CD14-positive monocyte (primary cell): ENCODE results near the gene CALB2. TPM values are rescaled to one million over a fixed set of nuclear protein-coding genes. Genes with fewer than 3 reads are reported as not detected.

Source experiments
- DNase-seq, 3 donors: peaks; one replicate each; pipeline ENCODE4 v3.0.0-alpha.2; 2011 to 2022
- H2AFZ ChIP-seq: 2 replicates; pipeline ENCODE4 v1.6.0; 2012; ENCODE audit warnings: mild to moderate bottlenecking, low read depth, low read length, inconsistent platforms; ENCODE audit not compliant: insufficient read depth, poor library complexity, severe bottlenecking
- H3K27ac ChIP-seq, 2 donors: 1 replicate in 1 of 2; 2 replicates in 1 of 2; pipeline ENCODE4 v1.5.1; 2012 to 2013; ENCODE audit warnings: low read length in 2 of 2, control low read depth in 1 of 2, inconsistent platforms in 1 of 2, low read depth in 1 of 2, mild to moderate bottlenecking in 1 of 2
- H3K27me3 ChIP-seq, 2 donors: one replicate each; pipeline versions ENCODE4 v1.6.0 to v1.6.1; 2011 to 2013; ENCODE audit warnings: low read length in 2 of 2; ENCODE audit not compliant: control insufficient read depth in 2 of 2, insufficient read depth in 2 of 2
- H3K36me3 ChIP-seq, 2 donors: replicated peaks in 1 of 2; 1 replicate in 1 of 2; 2 replicates in 1 of 2; pipeline versions ENCODE4 v1.5.1 to v1.6.1; 2012 to 2013; ENCODE audit warnings: low read length in 2 of 2, control low read depth in 1 of 2, inconsistent platforms in 1 of 2, mild to moderate bottlenecking in 1 of 2; ENCODE audit not compliant: insufficient read depth in 2 of 2, control insufficient read depth in 1 of 2
- H3K4me1 ChIP-seq, 2 donors: 1 replicate in 1 of 2; 2 replicates in 1 of 2; pipeline versions ENCODE4 v1.5.1 to v1.6.1; 2012 to 2013; ENCODE audit warnings: low read length in 2 of 2, control low read depth in 1 of 2, inconsistent platforms in 1 of 2, mild to moderate bottlenecking in 1 of 2, moderate library complexity in 1 of 2; ENCODE audit not compliant: insufficient read depth in 2 of 2, control insufficient read depth in 1 of 2
- H3K4me2 ChIP-seq: replicated peaks from 2 replicates; pipeline ENCODE3; 2012; ENCODE audit warnings: low read length, moderate library complexity, mild to moderate bottlenecking; ENCODE audit not compliant: poor library complexity, severe bottlenecking; ENCODE audit errors: extremely low read depth
- H3K4me3 ChIP-seq, 3 experiments: fragments of 200-600 bp in 1 of 3; sonication (generic) in 1 of 3; replicated peaks in 1 of 3; 1 replicate in 2 of 3; 2 replicates in 1 of 3; pipeline ENCODE4 v1.5.1; 2011 to 2013; ENCODE audit warnings: low read length in 3 of 3, mild to moderate bottlenecking in 3 of 3, control low read depth in 2 of 3, low read depth in 2 of 3, inconsistent platforms in 1 of 3, moderate library complexity in 1 of 3
- H3K79me2 ChIP-seq: 2 replicates; pipeline ENCODE4 v1.6.0; 2012; ENCODE audit warnings: mild to moderate bottlenecking, control low read depth, inconsistent platforms, low read length, moderate library complexity; ENCODE audit not compliant: insufficient read depth
- H3K9ac ChIP-seq: 2 replicates; pipeline ENCODE4 v1.6.0; 2017; ENCODE audit warnings: low read length, mild to moderate bottlenecking; ENCODE audit not compliant: insufficient read depth, poor library complexity, severe bottlenecking
- H3K9me3 ChIP-seq, 2 donors: replicated peaks in 1 of 2; 1 replicate in 1 of 2; 2 replicates in 1 of 2; pipeline versions ENCODE4 v1.5.1 to v1.6.1; 2012 to 2013; ENCODE audit warnings: low read length in 2 of 2, control low read depth in 1 of 2; ENCODE audit not compliant: control insufficient read depth in 1 of 2, insufficient read depth in 1 of 2
- H4K20me1 ChIP-seq: 2 replicates; pipeline ENCODE4 v1.6.0; 2012; ENCODE audit warnings: mild to moderate bottlenecking, low read length, control low read depth, moderate library complexity; ENCODE audit not compliant: insufficient read depth
- H3K27ac Mint-ChIP-seq, 7 donors: one replicate each; pipeline ENCODE4 v1.8.0; 2020; ENCODE audit warnings: mild to moderate bottlenecking in 7 of 7, mixed read lengths in 7 of 7, moderate library complexity in 6 of 7, inconsistent platforms in 2 of 7
- H3K27me3 Mint-ChIP-seq, 3 donors: one replicate each; pipeline ENCODE4 v1.8.0; 2021 to 2022; ENCODE audit warnings: low read depth in 3 of 3, mild to moderate bottlenecking in 3 of 3, mixed read lengths in 3 of 3, moderate library complexity in 3 of 3, inconsistent platforms in 1 of 3
- H3K36me3 Mint-ChIP-seq, 2 donors: one replicate each; pipeline ENCODE4 v1.8.0; 2020; ENCODE audit warnings: mixed read lengths in 2 of 2, inconsistent platforms in 1 of 2, mild to moderate bottlenecking in 1 of 2
- H3K4me1 Mint-ChIP-seq: one replicate; pipeline ENCODE4 v1.8.0; 2020; ENCODE audit warnings: mild to moderate bottlenecking, mixed read lengths
- H3K4me3 Mint-ChIP-seq, 2 donors: one replicate each; pipeline ENCODE4 v1.8.0; 2020; ENCODE audit warnings: mild to moderate bottlenecking in 2 of 2, mixed read lengths in 2 of 2, moderate library complexity in 1 of 2
- H3K9me3 Mint-ChIP-seq, 7 donors: one replicate each; pipeline ENCODE4 v1.8.0; 2020 to 2022; ENCODE audit warnings: mixed read lengths in 7 of 7, mild to moderate bottlenecking in 6 of 7, moderate library complexity in 6 of 7, inconsistent platforms in 2 of 7
- CTCF ChIP-seq: fragments of 200-600 bp; IDR thresholded peaks from one replicate; pipeline ENCODE4 v1.8.0; 2022; ENCODE audit warnings: antibody characterized with exemption, mild to moderate bottlenecking
- WGBS: methylation state at CpG from one replicate; pipeline ENCODE4 v1.1.5; 2013; ENCODE audit warnings: missing lambda C conversion rate; ENCODE audit not compliant: insufficient coverage; 5-methylcytosine and 5-hydroxymethylcytosine counted together
- intact Hi-C, 2 donors: fragments of 100-400 bp; cut with micrococcal nuclease; formaldehyde crosslinking; loops; one replicate each; pipeline versions ENCODE4 v1.15.0 to v1.15.1; 2023
- polyA plus RNA-seq, 3 donors: library from polyadenylated mRNA; depleted of rRNA in 1 of 3; unstranded in 2 of 3; stranded (reverse) in 1 of 3; fragments of 300-500 nt in 2 of 3; fragments of >200 nt in 1 of 3; fragmentation: Illumina TruSeq in 2 of 3; gene quantifications; 1 replicate in 2 of 3; 2 replicates in 1 of 3; pipeline ENCODE4 v1.2.3, GENCODE V29; 2012 to 2021

The CALB2 gene
- polyA plus RNA-seq, 3 donors, result not detected

- Histone ChIP-seq H4K20me1 (no peaks in the 10 kb centered on the region), H3K4me3 (no peak overlapping the region), H3K27me3 (peaks cover 0 to 14% of the 10 kb centered on the region in 2 donors), H3K9me3 (peaks cover 16 to 19% of the 10 kb centered on the region in 2 donors), H3K36me3 (no peaks in the 10 kb centered on the region), H3K9ac (no peak overlapping the region), H3K27ac (no peak overlapping the region), H2AFZ (no peak overlapping the region), H3K4me2 (no peak overlapping the region), H3K79me2 (no peaks in the 10 kb centered on the region), H3K4me1 (no peaks in the 10 kb centered on the region)
- no peak overlapping the region for H3K27ac Mint-ChIP-seq
- no peaks in the 10 kb centered on the region for H3K36me3 Mint-ChIP-seq
- H3K27me3 Mint-ChIP-seq, result peaks cover 23 to 63% (median 24%) of the 10 kb centered on the region in 3 donors
- H3K4me1 Mint-ChIP-seq, result peaks cover 6% of the 10 kb centered on the region
- H3K4me3 Mint-ChIP-seq, result no peak overlapping the region
- 71% methylated on average over 1 of the region's 1 CpG for WGBS
- no peak for DNase-seq
- TF ChIP-seq CTCF, result no peak
- intact Hi-C loops, result no loop called here
- peaks cover 4 to 29% (median 19%) of the 10 kb centered on the region in 7 donors for H3K9me3 Mint-ChIP-seq
Observed at GRCh38 chr16:71407731-71408130, 49.2 kb downstream of the CALB2 start.

DNA sequence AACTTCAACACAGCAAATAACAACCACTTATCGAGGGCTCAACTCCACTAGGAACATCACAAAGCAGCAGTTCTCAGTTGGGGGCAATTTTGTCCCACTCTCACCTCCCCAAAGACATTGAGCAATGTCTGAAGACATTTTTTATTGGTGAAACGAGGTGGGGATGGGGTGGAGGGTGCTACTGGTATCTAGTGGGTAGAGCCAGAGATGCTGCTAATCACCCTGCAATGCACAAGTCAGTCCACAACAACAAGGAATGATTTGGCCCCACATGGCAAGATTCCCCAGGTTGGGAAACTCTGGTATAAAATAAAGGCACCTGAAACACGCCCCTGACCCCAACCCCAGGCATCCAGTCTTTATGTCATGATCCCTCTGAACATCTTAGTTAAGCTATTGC lies 50.0 kb downstream of the CALB2 start:
- no peak overlapping the region for H2AFZ ChIP-seq
- peaks cover 0 to 14% of the 10 kb centered on the region in 2 donors for H3K27me3 ChIP-seq
- intact Hi-C loops, result no loop called here
- no peaks in the 10 kb centered on the region for H3K79me2 ChIP-seq
- DNase-seq, result no peak
- H3K9me3 ChIP-seq, result peaks cover 16 to 18% of the 10 kb centered on the region in 2 donors
- peaks cover 6% of the 10 kb centered on the region for H3K4me1 Mint-ChIP-seq
- H4K20me1 ChIP-seq, result no peaks in the 10 kb centered on the region
- no peaks in the 10 kb centered on the region for H3K4me1 ChIP-seq
- TF ChIP-seq CTCF, result no peak
- no peak overlapping the region for H3K27ac Mint-ChIP-seq
- H3K4me3 Mint-ChIP-seq, result no peak overlapping the region
- H3K27me3 Mint-ChIP-seq, result peaks cover 21 to 57% (median 24%) of the 10 kb centered on the region in 3 donors
- H3K9ac ChIP-seq, result no peak overlapping the region
- H3K27ac ChIP-seq, result no peak overlapping the region
- H3K36me3 Mint-ChIP-seq, result no peaks in the 10 kb centered on the region
- H3K9me3 Mint-ChIP-seq, result peaks cover 4 to 26% (median 17%) of the 10 kb centered on the region in 7 donors
- H3K4me2 ChIP-seq, result no peak overlapping the region
- no peaks in the 10 kb centered on the region for H3K36me3 ChIP-seq
- 80% methylated on average over 1 of the region's 3 CpGs for WGBS
- H3K4me3 ChIP-seq, result no peak overlapping the region
